Fibroblast of skin of right quadriceps (primary cell): ENCODE data around the gene ELOVL4.

ENCODE experiments used
- DNase-seq: peaks from one replicate; pipeline ENCODE4 v3.0.0-alpha.2; 2013

The ELOVL4 gene

DNA sequence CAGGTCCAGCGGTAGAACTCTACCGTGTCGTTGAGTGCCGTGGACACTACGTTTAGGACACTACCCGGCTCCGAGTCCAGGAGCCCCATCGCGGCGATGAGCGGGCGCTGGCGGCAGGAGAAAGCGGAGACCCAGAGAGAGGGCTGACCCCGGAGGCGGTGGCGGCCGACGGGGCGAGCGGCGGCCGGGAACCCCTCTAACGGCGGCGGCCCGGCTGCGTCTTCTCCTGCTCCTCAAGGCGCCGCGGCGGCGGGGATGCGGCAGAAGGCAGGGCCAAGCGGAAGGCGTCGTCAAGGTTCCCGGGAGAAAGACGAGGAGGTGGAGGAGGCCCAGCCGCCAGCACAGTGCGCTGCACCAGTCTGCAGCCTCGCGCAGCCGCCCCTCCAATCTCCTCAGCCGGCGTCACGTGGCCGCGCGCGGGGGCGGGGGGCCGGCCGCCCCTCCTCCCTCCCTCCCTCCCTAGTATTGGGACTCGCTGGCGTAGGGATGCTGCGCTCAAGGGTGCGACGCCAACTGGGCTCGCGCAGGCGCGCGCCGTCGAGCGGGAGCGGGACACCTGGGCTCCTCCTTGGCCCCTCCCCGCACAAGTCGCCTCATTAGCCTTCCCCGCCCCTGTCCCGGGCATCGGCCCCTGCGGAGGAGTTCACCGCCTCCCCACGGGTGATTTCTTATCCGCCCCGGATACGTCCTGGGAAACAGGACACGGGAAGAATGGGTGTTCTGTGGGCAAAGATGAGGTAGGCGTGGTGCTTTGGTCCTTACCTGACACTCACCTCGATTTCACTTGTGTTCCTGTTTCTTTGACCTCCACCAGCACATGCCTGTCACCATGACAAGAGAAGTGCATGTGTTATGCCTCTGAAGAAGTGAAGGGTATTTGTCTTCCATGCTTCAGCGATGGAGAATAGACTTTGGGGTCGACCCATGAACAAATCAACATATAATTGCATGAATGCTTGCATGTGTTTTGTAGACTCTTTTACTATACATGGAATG lies at the start of gene ELOVL4:
Gene ELOVL4 (minus strand): TSS at position 363 of the 996 bp plus-strand sequence. CDS start 274 bp downstream, at position 89.
- DNase-seq, result peak; percentile 85

DNA sequence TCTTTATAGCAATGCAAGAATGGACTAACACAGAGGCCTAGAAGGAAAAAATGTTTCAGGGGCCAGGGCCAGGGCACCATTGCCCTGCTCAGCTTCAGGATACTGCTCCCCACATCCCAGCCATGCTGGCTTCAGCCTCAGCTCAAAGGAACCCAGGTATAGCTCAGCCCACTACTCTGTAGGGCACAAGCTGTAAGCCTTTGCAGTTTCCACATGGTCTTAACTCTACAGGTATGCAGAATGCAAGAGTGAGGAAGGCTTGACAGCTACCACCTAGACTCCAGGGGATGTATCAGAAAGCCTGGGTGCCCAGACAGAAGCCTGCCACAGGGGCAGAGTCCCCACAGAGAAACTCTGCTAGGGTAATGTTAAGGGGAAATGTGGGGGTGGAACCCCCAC lies 46.6 kb upstream of the ELOVL4 start:
- DNase-seq, result no peak

DNA sequence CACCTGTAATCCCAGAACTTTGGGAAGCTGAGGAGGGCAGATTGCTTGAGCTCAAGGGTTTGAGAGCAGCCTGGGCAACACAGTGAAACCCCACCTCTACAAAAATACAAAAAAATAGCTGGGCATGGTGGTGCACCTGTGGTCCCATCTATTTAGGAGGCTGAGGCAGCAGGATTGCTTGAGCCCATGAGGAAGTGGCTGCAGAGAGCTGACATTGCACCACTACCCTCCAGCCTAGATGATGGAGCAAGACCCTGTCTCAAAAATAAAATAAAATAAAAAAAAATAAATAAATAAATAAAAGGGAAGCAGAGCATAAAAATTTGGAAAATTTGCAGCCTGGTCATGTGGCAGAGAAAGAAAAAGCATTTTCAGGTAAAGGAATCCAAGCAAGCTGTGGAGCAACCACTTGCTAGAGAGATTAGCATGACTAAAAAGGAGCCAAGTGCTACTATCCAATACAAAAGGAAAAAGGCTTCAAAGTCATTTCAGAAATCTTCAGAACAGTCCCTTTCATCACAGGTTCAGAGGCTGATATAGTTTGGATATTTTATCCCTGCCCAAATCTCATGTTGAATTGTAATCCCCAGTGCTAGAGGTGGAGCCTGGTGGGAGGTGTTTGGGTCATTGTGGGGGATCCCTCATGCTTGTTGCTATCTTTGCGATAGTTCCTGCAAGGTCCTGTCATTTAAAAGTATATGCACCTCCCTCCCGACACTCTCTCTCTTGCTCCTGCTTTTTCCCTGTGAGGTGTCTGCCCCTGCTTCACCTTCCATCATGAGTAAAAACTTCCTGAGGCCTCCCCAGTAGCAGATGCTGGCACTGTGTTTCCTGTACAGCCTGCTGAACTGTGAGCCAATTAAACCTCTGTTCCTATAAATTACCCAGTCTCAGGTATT lies 45.9 kb upstream of the ELOVL4 start:
- DNase-seq, result no peak

DNA sequence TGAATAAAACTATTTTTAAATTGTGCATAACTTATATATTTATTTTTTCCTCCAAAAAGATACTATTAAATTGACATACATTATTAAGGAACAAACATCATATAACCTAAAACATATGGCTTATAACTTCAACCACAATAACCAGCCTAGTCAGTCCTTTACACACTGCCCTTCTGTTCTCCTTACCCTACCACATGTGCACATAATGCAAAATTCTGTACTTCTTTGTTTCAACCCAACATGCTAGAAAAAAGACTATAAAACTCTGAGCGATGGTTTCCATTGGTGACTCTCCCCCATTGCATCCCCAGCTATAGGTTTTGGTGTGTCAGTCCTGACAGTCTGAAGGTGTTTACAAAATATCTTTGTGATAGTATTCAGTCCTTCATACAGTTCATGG lies 42.3 kb upstream of the ELOVL4 start:
- no peak for DNase-seq

DNA sequence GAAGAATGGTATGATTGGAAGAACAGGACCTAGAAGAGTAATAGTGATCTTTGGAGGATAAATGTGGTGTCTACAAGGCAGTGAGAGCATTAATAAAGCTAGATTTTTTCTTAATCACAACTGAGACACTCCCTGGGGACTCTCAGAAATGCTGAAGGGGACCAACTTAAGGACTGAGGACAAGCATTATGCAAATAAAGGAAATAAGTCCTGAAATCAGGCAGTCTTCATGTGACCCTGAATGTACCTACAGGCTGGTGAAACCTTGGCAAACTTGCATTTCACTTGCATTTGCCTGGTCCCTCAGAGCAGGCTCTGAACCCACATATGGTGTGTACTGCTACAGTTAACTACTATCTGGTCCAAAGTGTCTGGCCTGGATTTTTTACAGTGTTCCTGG lies 37.8 kb upstream of the ELOVL4 start:
- DNase-seq, result no peak

DNA sequence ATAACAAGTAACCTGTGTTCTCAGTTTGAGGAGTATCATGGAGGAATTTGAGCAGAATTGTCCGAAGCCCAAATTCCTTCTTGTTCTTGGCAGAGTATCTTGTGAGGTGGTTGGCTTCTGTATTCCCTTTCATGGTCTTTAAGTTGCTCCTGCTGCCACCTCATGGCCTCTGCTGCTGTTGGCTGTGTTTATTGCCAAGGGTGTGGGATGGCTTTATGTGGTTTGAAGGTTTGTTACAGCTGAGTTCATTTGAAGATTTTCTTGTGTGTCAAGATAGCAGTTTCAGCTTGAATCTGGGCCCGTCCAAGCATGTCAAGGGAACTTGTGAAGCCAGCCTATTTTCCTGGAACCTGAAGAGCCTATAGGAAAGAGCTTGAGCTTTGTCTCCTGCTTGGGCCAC lies 36.9 kb upstream of the ELOVL4 start:
- DNase-seq, result no peak

DNA sequence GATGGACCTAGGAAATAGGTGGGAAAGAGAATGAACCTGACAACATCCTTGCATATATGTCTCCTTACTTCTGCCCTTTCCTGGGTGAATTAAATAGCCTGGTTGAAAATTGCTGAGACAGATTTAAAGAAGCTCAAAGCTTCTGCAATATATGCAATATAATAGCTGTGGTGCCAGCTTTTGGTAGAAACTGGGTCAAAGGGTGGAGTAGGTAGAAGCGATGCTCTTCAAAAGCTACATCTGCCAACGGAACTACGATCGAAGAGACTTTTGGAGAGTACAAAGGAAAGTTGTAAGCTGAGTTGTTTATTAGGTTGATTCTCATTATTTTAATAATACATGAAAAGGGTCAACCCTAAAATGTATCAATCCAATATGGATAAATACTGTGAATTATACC lies 34.3 kb upstream of the ELOVL4 start:
- DNase-seq, result no peak

DNA sequence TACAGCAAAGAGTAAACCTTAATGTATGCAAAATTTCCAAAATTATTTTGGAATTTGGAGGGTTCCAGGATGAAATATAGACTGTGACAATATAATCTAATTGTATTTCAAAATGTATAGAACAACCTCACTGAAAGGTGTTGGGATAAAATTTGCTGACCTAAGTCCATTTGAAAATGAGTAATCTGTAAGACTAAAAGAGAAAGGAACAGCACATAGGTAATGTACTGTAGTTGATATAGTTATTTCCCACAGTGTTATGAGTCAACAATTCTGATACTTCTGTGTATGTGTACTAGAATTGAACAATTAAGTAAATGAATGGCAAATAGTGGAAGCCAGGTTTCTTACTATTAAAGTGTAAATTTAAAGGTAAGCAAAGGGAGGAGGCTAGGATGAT lies 23.8 kb upstream of the ELOVL4 start:
- no peak for DNase-seq

DNA sequence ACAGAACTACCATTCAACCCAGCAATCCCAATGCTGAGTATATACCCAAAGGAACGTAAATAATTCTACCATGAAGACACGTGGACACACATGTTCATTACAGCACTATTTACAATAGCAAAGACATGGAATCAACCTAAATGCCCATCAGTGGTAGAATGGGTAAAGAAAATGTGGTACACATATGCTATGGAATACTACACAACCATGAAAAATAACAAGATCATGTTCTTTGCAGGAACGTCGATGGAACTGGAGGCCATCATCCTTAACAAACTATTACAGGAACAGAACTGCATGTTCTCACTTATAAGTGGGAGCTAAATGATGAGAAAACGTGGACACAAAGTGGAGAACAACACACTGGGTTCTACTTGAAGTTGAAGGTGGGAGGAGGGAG lies 22.4 kb upstream of the ELOVL4 start:
- DNase-seq, result no peak

DNA sequence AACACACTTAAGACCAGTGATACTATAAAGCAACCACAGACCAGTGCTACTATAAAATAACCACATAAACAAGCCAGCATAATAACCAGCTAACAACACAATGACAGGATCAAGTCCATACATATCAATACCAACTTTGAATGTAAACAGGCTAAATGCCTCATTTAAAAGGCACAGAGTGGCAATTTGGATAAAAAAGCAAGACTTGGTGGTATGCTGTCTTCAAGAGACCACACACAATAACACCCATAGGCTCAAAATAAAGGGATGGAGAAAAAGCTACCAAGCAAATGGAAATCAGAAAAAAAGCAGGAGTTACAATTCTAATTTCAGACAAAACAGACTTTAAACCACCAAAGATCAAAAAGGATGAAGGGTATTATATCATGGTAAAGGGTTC lies 19.8 kb upstream of the ELOVL4 start:
- DNase-seq, result no peak

DNA sequence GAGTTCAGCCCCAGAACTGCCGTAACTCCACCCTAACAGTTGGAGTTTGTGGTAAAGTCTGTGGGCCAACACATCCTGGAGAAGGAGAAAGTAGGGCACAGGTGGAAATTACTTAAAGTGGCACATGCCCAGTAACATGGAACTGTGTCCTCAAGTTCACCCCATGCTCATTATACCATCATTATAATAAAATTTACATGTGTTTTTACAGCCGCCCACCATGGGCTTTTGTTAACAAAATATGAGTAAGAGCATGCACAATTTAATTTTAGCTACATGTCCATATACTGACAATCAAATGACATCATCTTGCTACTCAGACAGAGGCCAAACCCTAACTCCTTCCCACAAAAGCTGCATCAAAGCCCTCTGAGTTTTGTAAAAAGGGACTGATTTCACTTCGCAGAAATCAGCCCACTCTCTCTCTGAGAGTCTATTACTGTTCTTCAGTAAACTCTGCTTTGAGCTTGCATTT lies 17.3 kb upstream of the ELOVL4 start:
- no peak for DNase-seq

DNA sequence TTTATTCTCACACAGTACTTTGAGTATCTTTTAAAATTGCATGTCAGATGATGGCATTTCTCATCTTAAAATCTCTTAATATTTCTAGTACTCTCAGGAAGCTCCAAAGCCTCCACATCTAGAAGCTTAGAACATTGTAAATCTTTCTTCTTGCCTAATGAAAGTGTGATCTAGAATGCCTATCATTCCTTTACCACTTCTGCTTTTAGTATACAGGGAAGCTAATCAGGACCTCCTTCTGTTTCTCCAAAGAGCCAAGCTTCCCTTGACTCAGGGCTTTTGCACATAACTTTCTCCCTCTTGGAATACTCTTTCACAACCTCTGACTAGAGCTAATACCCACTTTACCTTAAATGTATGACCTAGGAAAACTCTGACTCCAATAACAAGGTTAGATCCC lies 7.5 kb upstream of the ELOVL4 start:
- DNase-seq, result no peak

DNA sequence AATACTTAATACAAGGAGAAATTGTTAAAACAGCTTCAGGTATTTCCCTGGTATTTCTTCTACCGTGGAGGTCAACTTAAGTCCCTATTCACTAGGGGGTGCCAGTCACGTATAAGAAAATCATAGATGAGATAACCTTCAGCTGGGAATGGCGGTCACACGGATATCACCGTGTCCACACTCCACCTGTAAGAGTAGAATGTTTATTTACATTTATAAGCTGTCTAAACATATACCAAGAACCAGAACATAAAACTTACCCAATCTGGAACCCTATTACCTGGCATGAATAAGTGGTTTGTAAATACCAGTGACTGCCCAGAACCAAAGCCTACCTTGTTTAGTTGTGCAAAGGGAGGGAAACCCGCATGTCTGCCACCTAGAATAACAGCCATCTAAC lies 1.9 kb upstream of the ELOVL4 start:
- peak; percentile 60 for DNase-seq

DNA sequence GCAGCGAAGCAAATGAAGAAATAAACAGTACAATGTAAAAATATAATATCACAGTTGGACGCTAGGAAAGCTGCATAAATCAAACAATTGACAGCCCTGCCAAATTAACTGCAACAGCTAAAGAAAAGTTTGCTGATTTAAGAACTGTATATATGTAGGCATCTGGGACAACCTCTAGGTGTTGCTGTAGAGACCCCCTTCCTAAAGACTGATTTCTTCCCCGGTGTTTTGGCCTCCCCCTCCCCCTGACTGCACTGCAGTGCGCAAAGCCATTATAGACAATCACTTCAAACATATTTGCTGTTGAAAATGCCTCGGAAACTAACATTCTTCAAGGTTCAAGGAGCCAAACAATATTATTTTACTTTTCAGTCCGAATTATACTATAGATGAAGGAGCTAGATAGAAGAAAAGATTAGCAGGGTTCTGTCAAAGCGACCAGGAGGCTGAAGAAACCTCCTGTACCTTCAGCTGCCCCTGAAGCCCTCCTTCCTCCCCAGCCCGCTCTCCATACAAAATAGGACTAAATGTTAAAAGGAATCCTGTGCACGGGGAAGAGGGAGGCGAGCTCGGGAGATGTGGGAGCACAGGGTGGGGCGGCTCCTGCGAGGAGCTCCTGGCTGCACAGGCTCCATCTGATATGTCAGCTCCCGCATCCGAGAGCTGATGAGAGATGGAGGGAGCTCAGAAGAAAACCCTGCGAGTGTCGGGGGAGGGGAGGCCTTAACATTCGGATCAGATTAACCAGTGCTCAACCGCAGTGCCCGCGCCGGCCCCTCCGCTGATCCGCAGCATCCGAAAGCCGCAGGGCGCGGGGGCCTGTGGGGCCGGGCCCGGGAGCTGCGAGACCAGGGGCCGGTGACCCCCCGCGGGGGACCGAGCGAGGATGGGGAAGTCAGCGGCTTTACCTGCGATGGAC lies 822 bp downstream of the ELOVL4 start:
- peak; percentile 42 for DNase-seq

DNA sequence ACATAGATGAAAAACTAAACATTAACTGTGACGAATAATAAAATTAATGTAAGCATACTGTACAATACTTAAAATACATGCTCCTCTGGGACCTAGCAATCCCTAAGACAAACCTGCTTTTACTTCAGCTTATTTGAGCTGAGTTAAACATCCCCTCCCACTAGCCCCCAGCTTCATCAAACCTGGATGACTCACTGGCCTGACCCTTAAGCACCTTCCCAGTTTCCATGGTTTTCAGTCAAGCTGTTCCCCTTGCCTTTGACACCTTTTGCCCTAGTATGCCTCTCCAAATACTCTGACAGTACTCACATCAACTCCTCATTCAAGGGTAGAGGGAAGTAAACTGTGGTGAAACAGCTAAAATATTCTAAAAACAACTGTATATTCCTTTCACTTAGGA lies 4.2 kb downstream of the ELOVL4 start:
- no peak for DNase-seq

DNA sequence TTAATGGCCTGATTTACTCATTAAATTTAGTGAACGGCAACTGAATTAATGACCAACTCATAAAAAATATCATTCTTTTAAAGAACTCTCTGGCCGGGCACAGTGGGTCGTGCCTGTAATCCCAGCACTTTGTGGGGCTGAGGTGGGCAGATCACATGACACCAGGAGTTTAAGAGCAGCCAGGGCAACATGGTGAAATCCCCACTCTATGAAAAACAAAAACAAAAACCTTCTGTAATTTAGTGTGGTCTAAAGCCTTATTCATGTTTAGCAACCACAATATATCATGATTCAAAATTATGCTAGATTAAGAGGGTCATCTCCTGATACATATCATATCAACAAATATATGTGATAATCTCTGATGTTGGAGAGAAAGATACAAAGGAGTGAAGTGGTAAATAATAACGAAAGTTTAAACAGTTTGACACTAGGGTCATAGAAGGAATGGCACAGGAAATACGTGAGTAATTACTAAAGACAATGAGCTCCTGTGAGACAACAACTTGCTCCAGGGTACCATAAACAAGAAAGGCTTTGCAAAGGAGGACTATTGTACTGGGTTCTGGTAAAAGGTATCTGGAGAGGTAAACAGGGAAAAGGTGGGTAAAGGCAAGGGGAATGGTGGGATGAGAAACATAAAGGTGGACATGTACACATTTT lies 5.7 kb downstream of the ELOVL4 start:
- DNase-seq, result no peak

DNA sequence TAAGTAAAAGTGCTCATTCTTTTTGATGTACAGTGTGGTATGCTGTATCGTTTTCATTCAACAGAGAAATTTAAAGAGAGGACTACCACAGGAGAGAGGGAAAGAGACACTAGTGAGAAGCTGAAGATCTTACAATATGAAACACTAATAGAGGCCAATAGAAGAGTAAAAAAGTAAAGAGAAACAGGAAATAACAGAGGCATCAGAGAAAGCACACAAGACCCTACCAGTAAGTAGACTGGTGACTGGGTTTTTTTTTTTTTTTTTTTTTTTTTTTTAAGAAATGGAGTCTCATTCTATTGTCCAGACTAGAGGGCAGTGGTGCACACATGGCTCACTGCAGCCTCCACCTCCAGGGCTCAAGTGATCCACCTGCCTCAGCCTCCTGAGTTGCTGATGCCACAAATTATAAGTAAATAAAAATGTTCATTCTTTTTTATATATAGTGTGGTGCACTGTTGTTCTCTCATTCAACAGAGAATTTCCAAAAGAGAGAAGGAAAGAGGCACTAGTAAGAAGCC lies 18.8 kb downstream of the ELOVL4 start:
- DNase-seq, result no peak

DNA sequence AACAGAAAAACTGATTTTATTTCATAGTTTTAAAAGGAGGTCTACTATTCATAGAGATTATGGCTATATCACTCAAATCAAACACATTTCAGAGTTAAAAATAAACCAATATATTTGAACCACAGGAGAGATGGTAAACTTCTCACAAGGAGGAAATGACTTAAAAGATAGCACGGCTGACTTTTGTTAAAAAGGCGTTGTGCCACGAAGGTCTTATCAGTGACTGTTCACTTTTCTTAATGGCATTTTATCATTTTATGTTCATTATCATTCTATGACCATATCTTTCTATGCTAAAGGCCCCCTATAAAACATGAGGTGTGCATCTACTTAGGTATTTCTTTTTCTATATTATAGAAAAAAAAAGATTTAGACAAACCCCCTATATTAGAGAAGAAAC lies 19.6 kb downstream of the ELOVL4 start:
- no peak for DNase-seq

DNA sequence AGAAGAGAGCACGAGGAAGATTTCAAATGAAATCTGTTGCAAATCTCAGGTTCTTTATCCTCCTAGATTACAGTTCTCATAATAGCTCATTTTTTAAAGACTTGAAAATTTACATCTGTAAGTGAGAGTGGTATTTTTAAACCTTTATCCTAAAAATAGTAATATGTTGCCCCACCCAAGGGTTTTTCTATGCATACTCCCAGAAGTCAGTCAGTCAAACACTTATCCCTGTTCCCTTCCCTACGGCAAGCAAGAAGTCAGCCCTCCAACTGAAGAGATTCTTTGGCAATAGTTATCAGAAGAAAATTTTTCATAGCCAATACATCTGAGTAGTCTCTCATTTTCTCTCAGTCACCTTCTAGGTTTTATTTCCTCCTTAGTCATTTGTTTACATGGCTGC lies 24.1 kb downstream of the ELOVL4 start:
- DNase-seq, result no peak

DNA sequence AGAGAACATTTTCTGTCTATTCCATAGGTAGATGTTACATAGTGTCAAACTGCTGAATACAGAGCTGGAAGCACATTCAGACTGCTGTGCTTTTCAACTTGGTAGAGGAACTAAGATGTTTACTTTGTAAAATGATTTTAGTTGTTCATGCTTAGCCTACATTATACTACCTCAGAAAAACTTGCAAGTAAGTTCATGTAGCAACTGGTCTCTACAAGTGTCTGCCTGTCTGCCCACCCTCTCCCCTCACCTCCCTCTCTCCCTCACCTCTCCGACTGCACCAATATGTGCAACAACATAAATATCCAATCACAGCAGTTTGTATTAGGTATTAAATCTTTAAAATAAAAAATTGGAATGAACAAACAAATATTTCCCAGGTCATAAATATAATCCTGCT lies 25.3 kb downstream of the ELOVL4 start:
- no peak for DNase-seq

DNA sequence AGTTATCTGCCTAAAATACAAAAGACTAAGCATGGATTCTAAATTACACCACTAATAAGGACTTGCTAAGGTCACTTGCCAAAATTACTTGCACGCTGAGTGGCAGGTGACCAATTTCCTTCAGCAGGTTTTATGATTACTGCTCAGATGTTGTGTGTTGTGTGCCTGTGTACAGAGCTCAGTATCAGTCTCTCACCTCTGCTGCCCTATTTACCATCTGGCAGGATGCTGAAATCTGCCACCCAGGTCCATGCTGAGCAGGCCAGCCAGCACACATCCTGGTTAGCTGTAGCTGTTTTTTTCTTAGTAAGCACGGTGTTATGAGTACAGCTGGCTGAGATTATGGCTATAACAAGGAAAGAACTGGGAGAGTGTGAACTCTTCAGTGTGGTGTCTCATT lies 34.0 kb downstream of the ELOVL4 start:
- DNase-seq, result no peak

DNA sequence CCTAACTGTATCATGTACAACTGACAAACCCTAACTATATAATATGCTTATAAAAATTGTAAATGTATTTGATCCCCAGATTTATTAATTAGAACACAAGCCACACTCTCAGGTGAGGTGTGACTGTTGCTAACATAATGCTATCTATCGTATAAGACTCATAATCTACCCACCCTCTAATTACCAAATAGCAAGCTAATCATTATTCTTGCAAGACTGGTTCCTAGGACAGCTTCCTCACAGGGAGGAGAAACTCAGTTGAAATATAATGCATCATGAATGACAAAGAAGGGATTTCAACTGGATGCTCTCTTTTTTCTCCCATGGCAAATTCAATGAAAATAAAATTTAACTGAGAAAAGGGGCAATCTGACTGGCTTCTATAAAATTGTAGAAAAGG lies 35.4 kb downstream of the ELOVL4 start:
- no peak for DNase-seq
